GM12875 (cell line): ENCODE results near the gene EIF1.

Experiments
- H3K4me3 ChIP-seq: one replicate; pipeline ENCODE4 v1.5.1; 2011; ENCODE audit warnings: low read depth, low read length, control low read depth
- CTCF ChIP-seq: IDR thresholded peaks from 2 replicates; pipeline ENCODE4 v1.5.1; 2011; ENCODE audit warnings: low read depth, mild to moderate bottlenecking, control low read depth, inconsistent platforms, low read length, moderate library complexity, borderline replicate concordance; ENCODE audit not compliant: insufficient read depth

Gene EIF1

DNA sequence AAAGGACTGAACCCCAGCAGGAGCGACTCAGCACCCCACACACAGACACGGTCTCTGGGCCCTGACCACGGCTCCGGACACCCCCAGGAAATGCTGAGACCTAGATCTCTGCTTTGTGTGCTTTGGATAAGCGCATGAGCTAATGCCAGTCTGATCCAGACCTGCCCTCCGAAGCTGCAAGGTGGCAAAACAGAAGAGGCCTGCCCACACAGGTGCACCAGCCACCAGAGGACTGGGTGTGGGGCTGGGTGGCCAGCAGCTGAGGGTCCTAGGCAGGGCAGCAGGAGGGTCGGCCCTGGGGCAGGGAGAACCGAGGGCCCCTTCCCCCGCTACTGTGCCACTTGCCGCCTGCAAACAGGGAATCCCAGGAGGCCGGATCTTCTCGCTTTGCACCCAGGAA is 30.7 kb upstream of the EIF1 start:
- no peak overlapping the region for H3K4me3 ChIP-seq
- TF ChIP-seq CTCF: no peak

DNA sequence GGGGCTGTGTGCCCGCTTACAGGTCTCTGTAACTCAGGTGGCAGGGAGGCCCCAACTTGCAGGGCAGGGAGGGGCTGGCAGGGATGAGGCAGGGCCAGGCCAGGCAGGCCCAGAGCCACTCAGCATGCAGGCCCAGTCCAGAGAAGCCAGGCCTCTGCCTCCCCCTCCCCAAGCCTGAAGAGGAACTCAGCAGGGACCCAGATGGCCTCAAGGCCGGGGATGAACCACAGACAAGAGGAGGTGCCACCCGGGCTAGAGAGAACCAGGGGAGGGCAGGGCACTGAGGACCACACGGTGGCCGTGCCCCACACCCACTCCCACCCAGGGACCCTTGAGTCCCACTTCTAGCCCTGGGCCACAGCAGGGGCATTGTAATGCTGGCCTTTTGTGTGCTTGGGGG is 29.8 kb upstream of the EIF1 start:
- H3K4me3 ChIP-seq: no peak overlapping the region
- TF ChIP-seq CTCF: no peak

DNA sequence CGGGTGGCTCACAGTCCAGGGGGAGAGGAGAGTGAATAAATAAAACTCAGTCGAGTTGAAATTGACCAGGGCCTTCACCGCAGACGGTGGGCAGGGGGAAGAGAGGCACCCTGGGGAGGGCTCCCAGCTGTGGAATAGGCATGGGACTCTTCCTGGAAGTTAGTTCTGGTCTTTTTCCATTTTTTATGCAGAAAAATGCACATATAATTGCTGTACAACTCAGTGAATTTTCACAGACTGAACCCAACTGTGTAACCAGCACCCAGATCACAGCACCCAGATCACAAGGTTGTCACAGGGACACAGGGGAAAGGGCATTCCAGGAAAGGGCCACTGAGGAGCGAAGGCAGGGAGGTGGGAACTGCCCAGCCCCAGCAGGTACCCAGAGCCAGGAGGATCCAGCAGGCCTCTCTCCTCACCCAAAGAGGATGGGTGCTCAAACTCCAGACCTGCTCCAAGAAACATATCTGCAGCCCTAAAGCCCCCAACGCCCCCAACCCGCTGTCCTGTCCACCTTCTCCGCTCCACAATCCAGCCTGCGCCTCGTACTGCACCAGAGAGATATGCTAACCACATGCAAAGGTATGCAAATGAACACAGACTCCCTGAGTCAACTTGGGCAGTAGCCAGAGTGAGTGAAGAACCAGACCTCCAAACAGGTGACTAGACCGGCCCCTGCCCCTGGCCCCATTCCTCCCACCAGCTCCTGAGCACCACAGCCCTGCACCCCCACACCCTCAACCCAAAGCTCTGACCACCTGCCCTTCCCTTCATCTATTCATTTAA is 29.1 kb upstream of the EIF1 start:
- H3K4me3 ChIP-seq: no peak overlapping the region
- no peak for TF ChIP-seq CTCF

GRCh38 chr17:41660221-41660711 is 28.4 kb upstream of the EIF1 start:
- no peak overlapping the region for H3K4me3 ChIP-seq
- no peak for TF ChIP-seq CTCF

GRCh38 chr17:41663451-41664171 is 25.1 kb upstream of the EIF1 start:
- no peak for TF ChIP-seq CTCF
- H3K4me3 ChIP-seq: no peak overlapping the region

DNA sequence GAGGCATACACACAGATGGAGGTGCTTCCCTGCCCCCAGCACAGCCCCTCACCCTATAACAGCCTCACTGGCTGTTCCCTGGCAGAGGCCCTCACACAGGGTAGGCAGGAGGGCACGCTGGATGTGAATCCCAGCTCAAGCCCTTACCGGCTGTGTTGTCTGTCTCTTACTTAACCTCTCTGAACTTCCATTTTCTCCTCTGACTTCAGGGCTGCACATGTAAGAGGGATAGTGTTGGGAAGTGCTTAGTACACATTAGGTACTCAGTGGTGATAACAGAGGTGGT is 24.6 kb upstream of the EIF1 start:
- TF ChIP-seq CTCF: no peak
- H3K4me3 ChIP-seq: no peak overlapping the region
